ENCODE data around the gene EPHX1. TPM values are rescaled to one million over a fixed set of nuclear protein-coding genes. Genes with fewer than 3 reads are reported as not detected.

EPHX1 gene
- total and polyA plus RNA-seq, 2 of the 8 experiments (the other 6 are each of a cell fraction or from before 2014, with no cell fraction given), result 45.3 to 79.1 TPM

DNA sequence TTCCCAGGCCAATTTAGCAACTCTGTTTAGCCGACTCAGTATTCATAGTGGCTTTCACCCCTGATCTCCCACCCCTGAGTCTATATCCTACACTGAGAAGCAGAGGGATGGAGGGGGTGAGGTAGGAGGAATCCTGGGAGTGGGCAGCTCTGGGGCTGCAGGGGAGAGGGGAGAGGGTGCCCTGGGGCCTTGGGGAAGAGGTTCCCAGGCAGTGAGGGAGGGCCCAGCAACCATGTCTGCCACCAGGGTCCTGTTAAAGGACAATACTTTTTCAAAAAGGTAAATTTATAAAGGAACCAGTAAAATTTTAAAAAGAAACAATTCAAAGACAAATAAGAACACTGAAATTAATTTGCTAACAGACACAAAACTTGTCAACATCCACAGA, 30.3 kb downstream of the EPHX1 start:
- Histone ChIP-seq H3K18ac (ENCODE audit: extremely low read depth, low read length) (no peak overlapping the region), H2BK120ac (replicated peaks; ENCODE audit: low read depth, low read length) (no peak overlapping the region), H3K79me1 (ENCODE audit: low read depth, low read length) (0 out of 2 replicates have a peak, but pooled peaks cover 2% of the 10 kb centered on the region), H2BK15ac (ENCODE audit: low read length) (no peak overlapping the region), H3K79me2 (ENCODE audit: control insufficient read depth in 1 of 2, insufficient read depth in 2 of 2, low read length in 2 of 2) (no peaks in the 10 kb centered on the region), H3K23me2 (ENCODE audit: low read depth, low read length) (no peaks in the 10 kb centered on the region; the same call in 1 of the 2 replicates), H3K36me3 (ENCODE audit: control insufficient read depth in 2 of 4, insufficient read depth in 4 of 4, low read length in 3 of 4) (peaks cover 0 to 23% (median 3%) of the 10 kb centered on the region in 4 experiments; a peak in 2 of 8 replicates), H3K4me1 (replicated peaks in 1 of 4; ENCODE audit: control insufficient read depth in 3 of 4, insufficient read depth in 4 of 4, low read length in 3 of 4) (no peaks in the 10 kb centered on the region; a peak in 1 of 7 replicates), H3K4me3 (ENCODE audit: extremely low read depth in 1 of 4, insufficient read depth in 2 of 4, low read depth in 3 of 4, low read length in 4 of 4) (no peak overlapping the region), H2AFZ (ENCODE audit: low read length) (no peak overlapping the region), H4K8ac (ENCODE audit: extremely low read depth, insufficient read depth, low read length) (no peak overlapping the region), H3K9me3 (ENCODE audit: insufficient read depth in 2 of 2, low read depth in 1 of 2, low read length in 1 of 2) (no peaks in the 10 kb centered on the region), H3K27me3 (replicated peaks in 1 of 4; ENCODE audit: control insufficient read depth in 3 of 4, extremely low read depth in 1 of 4, insufficient read depth in 3 of 4, low read length in 3 of 4) (no peaks in the 10 kb centered on the region), H3K23ac (ENCODE audit: insufficient read length) (no peak overlapping the region), H4K5ac (ENCODE audit: insufficient read length, low read depth, low read length) (no peak overlapping the region), H2AK5ac (ENCODE audit: low read depth, low read length) (no peak overlapping the region), H2BK20ac (ENCODE audit: low read length) (no peak overlapping the region), H3K4me2 (ENCODE audit: insufficient read depth in 1 of 2, low read depth in 2 of 2, low read length in 2 of 2) (no peak overlapping the region), H2BK5ac (ENCODE audit: low read depth, low read length) (no peak overlapping the region), H2BK12ac (ENCODE audit: low read depth, low read length) (no peak overlapping the region), H3K27ac (ENCODE audit: low read depth, low read length) (no peak overlapping the region), H3K9ac (replicated peaks in 1 of 4; ENCODE audit: extremely low read depth in 1 of 4, low read depth in 3 of 4, low read length in 3 of 4) (no peak overlapping the region), H4K20me1 (replicated peaks in 1 of 2; ENCODE audit: control insufficient read depth in 1 of 2, insufficient read depth in 2 of 2, low read length in 2 of 2) (peaks cover 0 to 3% of the 10 kb centered on the region in 2 experiments), H4K91ac (replicated peaks; ENCODE audit: insufficient read length, low read length) (no peak overlapping the region), H3K56ac (replicated peaks; ENCODE audit: insufficient read length, low read depth, low read length) (no peak overlapping the region), H3K14ac (ENCODE audit: insufficient read length) (no peak overlapping the region), H3K4ac (replicated peaks; ENCODE audit: insufficient read length, low read depth, low read length) (no peak overlapping the region)
- POLR2A ChIA-PET (ENCODE audit: partially characterized antibody), result interaction anchor here (0.7 to 3.5 kb wide), 11 partner anchors 8 to 285 kb away, joined by 3 to 12 read pairs (median 3); partner anchors contain the start of gene TMEM63A
- no peak for FAIRE-seq
- no peak for DNase-seq (ENCODE audit: low read depth in 1 of 2, low spot score in 2 of 2)
- WGBS, 2 experiments (ENCODE audit: extremely low coverage in 1 of 2, insufficient coverage in 1 of 2, insufficient read length in 1 of 2, insufficient replicate concordance in 2 of 2, low coverage in 1 of 2, low lambda C conversion rate in 2 of 2, missing lambda C conversion rate in 1 of 2), result 89% methylated on average over 1 of the region's 1 CpG; no CpG with 5 or more reads in 1 of the 2 experiments
- CTCF ChIA-PET (ENCODE audit: partially characterized antibody), result interaction anchor here (0.9 to 3.4 kb wide), 8 partner anchors 14 to 365 kb away, joined by 3 to 11 read pairs (median 4); no protein-coding TSS in a partner anchor
- TF ChIP-seq CREB1 (IDR thresholded peaks at IDR 0.05), result no peak
- no peak for TF ChIP-seq SUZ12 (IDR thresholded peaks at IDR 0.05; ENCODE audit: low read length)
- no peak for TF ChIP-seq KDM1A (IDR thresholded peaks at IDR 0.05; ENCODE audit: borderline replicate concordance, low read length)
- TF ChIP-seq CBX8 (IDR thresholded peaks at IDR 0.05; ENCODE audit: borderline replicate concordance, low read depth, low read length), result no peak
- no peak for TF ChIP-seq JUN (IDR thresholded peaks at IDR 0.05; ENCODE audit: low read depth, low read length)
- no peak for TF ChIP-seq RAD21 (IDR thresholded peaks at IDR 0.05 in 1 of 2, conservative IDR thresholded peaks at IDR 0.05 in 1 of 2; ENCODE audit: low read depth in 2 of 2, low read length in 2 of 2)
- no peak for TF ChIP-seq SRF (IDR thresholded peaks at IDR 0.05; ENCODE audit: low read depth, low read length)
- TF ChIP-seq NANOG (IDR thresholded peaks at IDR 0.05; ENCODE audit: insufficient read depth, low read depth, low read length, poor library complexity, severe bottlenecking), result no peak
- no peak for TF ChIP-seq PHF8 (conservative IDR thresholded peaks at IDR 0.05; ENCODE audit: low read depth, low read length)
- no peak for TF ChIP-seq MAX (IDR thresholded peaks at IDR 0.05)
- no peak for TF ChIP-seq TAF1 (IDR thresholded peaks at IDR 0.05; ENCODE audit: low read depth, low read length)
- no peak for TF ChIP-seq GTF2F1 (IDR thresholded peaks at IDR 0.05; ENCODE audit: borderline replicate concordance, low read depth, low read length)
